ENCODE data around the gene NEDD4L. TPM values are rescaled to one million over a fixed set of nuclear protein-coding genes. Genes with fewer than 3 reads are reported as not detected.

Gene NEDD4L
- total and polyA plus RNA-seq, 4 donors, result 10.2 to 20.3 (median 13.2) TPM

DNA sequence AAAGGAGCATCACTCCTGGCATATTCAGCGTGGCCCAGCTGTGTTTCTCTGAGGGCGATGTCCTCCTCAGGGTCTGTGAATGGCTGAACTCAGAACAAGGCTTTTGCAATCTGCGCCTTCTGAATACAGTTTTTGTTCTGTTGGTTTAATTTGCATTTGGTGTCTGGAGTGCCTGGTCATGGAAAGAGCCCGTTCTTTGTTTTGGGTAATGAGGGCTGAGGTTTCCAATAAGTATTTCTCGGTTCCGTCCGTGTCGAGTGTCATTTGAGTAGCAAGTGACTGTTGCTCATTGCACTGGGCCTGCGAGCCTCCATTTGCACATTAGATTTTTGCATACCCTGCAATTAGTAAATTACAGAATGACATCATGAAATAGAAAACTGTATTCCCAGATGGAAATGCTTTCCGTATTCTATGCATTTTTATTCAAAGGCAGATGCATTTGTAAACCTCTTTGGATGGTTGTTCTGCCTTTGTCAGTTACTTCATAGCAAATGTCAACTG lies 57.3 kb downstream of the NEDD4L start:
- Histone ChIP-seq H3K36me3 (ENCODE audit: control insufficient read depth in 4 of 4, insufficient read depth in 3 of 4, low read depth in 1 of 4, low read length in 3 of 4) (no peaks in the 10 kb centered on the region), H3K9me3 (ENCODE audit: control insufficient read depth in 4 of 4, low read length in 3 of 4) (no peaks in the 10 kb centered on the region), H3K27me3 (ENCODE audit: control insufficient read depth in 4 of 4, insufficient read depth in 4 of 4, low read length in 3 of 4) (no peaks in the 10 kb centered on the region), H3K27ac (ENCODE audit: low read depth in 1 of 2, low read length in 2 of 2) (no peak overlapping the region), H3K9ac (ENCODE audit: low read depth in 1 of 2, low read length in 2 of 2) (no peak overlapping the region), H3K4me3 (ENCODE audit: low read depth in 1 of 3, low read length in 3 of 3) (no peak overlapping the region), H3K4me1 (ENCODE audit: control insufficient read depth in 4 of 4, insufficient read depth in 4 of 4, low read length in 3 of 4) (peaks cover 7 to 43% (median 35%) of the 10 kb centered on the region in 4 donors)
- TF ChIP-seq HNF4G (IDR thresholded peaks at IDR 0.05) (no peak), HNF4A (conservative IDR thresholded peaks at IDR 0.05) (no peak), GABPA (IDR thresholded peaks at IDR 0.05 in 1 of 2, conservative IDR thresholded peaks at IDR 0.05 in 1 of 2) (no peak), FOXA2 (IDR thresholded peaks at IDR 0.05) (no peak), JUND (IDR thresholded peaks at IDR 0.05) (no peak), FOXA1 (IDR thresholded peaks at IDR 0.05) (no peak), RAD21 (IDR thresholded peaks at IDR 0.05) (no peak), YY1 (IDR thresholded peaks at IDR 0.05) (no peak), EGR1 (IDR thresholded peaks at IDR 0.05; ENCODE audit: low read depth in 2 of 2) (no peak), SP1 (IDR thresholded peaks at IDR 0.05) (no peak), TAF1 (conservative IDR thresholded peaks at IDR 0.05) (no peak), NR2F2 (IDR thresholded peaks at IDR 0.05) (no peak)
- TF ChIP-seq, protein P1, sequence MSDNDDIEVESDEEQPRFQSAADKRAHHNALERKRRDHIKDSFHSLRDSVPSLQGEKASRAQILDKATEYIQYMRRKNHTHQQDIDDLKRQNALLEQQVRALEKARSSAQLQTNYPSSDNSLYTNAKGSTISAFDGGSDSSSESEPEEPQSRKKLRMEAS (IDR thresholded peaks at IDR 0.05), result no peak
- TF ChIP-seq, protein P2, sequence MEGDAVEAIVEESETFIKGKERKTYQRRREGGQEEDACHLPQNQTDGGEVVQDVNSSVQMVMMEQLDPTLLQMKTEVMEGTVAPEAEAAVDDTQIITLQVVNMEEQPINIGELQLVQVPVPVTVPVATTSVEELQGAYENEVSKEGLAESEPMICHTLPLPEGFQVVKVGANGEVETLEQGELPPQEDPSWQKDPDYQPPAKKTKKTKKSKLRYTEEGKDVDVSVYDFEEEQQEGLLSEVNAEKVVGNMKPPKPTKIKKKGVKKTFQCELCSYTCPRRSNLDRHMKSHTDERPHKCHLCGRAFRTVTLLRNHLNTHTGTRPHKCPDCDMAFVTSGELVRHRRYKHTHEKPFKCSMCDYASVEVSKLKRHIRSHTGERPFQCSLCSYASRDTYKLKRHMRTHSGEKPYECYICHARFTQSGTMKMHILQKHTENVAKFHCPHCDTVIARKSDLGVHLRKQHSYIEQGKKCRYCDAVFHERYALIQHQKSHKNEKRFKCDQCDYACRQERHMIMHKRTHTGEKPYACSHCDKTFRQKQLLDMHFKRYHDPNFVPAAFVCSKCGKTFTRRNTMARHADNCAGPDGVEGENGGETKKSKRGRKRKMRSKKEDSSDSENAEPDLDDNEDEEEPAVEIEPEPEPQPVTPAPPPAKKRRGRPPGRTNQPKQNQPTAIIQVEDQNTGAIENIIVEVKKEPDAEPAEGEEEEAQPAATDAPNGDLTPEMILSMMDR (IDR thresholded peaks at IDR 0.05; ENCODE audit: low read depth, low read length, missing input control), result no peak
- TF ChIP-seq, protein P3, sequence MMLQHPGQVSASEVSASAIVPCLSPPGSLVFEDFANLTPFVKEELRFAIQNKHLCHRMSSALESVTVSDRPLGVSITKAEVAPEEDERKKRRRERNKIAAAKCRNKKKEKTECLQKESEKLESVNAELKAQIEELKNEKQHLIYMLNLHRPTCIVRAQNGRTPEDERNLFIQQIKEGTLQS (IDR thresholded peaks at IDR 0.05), result no peak
- TF ChIP-seq, protein P4, sequence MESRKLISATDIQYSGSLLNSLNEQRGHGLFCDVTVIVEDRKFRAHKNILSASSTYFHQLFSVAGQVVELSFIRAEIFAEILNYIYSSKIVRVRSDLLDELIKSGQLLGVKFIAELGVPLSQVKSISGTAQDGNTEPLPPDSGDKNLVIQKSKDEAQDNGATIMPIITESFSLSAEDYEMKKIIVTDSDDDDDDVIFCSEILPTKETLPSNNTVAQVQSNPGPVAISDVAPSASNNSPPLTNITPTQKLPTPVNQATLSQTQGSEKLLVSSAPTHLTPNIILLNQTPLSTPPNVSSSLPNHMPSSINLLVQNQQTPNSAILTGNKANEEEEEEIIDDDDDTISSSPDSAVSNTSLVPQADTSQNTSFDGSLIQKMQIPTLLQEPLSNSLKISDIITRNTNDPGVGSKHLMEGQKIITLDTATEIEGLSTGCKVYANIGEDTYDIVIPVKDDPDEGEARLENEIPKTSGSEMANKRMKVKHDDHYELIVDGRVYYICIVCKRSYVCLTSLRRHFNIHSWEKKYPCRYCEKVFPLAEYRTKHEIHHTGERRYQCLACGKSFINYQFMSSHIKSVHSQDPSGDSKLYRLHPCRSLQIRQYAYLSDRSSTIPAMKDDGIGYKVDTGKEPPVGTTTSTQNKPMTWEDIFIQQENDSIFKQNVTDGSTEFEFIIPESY (IDR thresholded peaks at IDR 0.05), result no peak
- DNase-seq (ENCODE audit: low spot score), result no peak
- WGBS, result 95% methylated on average over 10 of the region's 10 CpGs

DNA sequence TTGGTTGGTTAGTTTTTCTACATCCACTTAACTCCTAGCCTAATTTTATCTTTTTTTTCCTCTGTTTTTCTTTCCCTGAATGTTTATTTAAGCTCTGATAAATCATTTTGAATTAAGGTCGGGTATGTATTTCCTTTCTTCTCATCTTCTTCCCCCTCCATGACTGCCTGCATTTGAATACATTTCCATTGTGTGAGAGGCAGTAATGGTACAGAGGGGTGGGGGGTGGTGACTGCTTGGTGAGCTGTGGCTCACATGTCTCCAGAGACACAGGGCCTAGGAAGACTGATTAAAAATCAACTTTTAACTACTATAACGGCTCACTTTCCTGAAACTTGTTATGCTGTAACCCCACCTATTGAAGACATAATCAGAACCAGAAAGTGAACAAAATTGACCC lies 58.0 kb downstream of the NEDD4L start:
- DNase-seq (ENCODE audit: low spot score), result no peak
- H3K4me1 ChIP-seq (ENCODE audit: control insufficient read depth in 4 of 4, insufficient read depth in 4 of 4, low read length in 3 of 4), result peaks cover 7 to 38% (median 29%) of the 10 kb centered on the region in 4 donors
- H3K4me3 ChIP-seq (ENCODE audit: low read depth in 1 of 3, low read length in 3 of 3), result no peak overlapping the region
- no peaks in the 10 kb centered on the region for H3K36me3 ChIP-seq (ENCODE audit: control insufficient read depth in 4 of 4, insufficient read depth in 3 of 4, low read depth in 1 of 4, low read length in 3 of 4)
- H3K9ac ChIP-seq (ENCODE audit: low read depth in 1 of 2, low read length in 2 of 2), result no peak overlapping the region
- WGBS, result 42% methylated on average over 2 of the region's 2 CpGs
- H3K9me3 ChIP-seq (ENCODE audit: control insufficient read depth in 4 of 4, low read length in 3 of 4), result no peaks in the 10 kb centered on the region
- H3K27ac ChIP-seq (ENCODE audit: low read depth in 1 of 2, low read length in 2 of 2), result peak overlapping the region; percentile 43 to 58
- H3K27me3 ChIP-seq (ENCODE audit: control insufficient read depth in 4 of 4, insufficient read depth in 4 of 4, low read length in 3 of 4), result no peaks in the 10 kb centered on the region
- TF ChIP-seq EGR1 (IDR thresholded peaks at IDR 0.05; ENCODE audit: low read depth in 2 of 2) (no peak), TAF1 (conservative IDR thresholded peaks at IDR 0.05) (no peak), JUND (IDR thresholded peaks at IDR 0.05) (no peak), GABPA (IDR thresholded peaks at IDR 0.05 in 1 of 2, conservative IDR thresholded peaks at IDR 0.05 in 1 of 2) (no peak), HNF4A (conservative IDR thresholded peaks at IDR 0.05) (no peak), HNF4G (IDR thresholded peaks at IDR 0.05) (no peak), FOXA2 (IDR thresholded peaks at IDR 0.05) (no peak), NR2F2 (IDR thresholded peaks at IDR 0.05) (no peak), RAD21 (IDR thresholded peaks at IDR 0.05) (no peak), RXRA (IDR thresholded peaks at IDR 0.05) (no peak), FOXA1 (IDR thresholded peaks at IDR 0.05) (no peak), SP1 (IDR thresholded peaks at IDR 0.05) (no peak), YY1 (IDR thresholded peaks at IDR 0.05) (no peak)
- TF ChIP-seq, protein P4 (IDR thresholded peaks at IDR 0.05), result no peak
- TF ChIP-seq, protein P3 (IDR thresholded peaks at IDR 0.05), result no peak
- TF ChIP-seq, protein P2 (IDR thresholded peaks at IDR 0.05; ENCODE audit: low read depth, low read length, missing input control), result no peak
- TF ChIP-seq, protein P1 (IDR thresholded peaks at IDR 0.05), result no peak

Measured in liver (tissue), 9 donors.